ENCODE results near the gene TAF8. TPM values are rescaled to one million over a fixed set of nuclear protein-coding genes. Genes with fewer than 3 reads are reported as not detected.

Gene TAF8
- total RNA-seq, 4 donors from 2014 or later, result 16.7 to 35.2 (median 25.9) TPM

- intact Hi-C loops (cut with DNase I), result no loop called here
- Histone ChIP-seq H3K27ac (replicated peaks in 1 of 4) (no peak overlapping the region), H3K27me3 (no peaks in the 10 kb centered on the region), H3K9me3 (no peaks in the 10 kb centered on the region), H3K4me3 (no peak overlapping the region), H3K4me1 (peaks cover 14 to 34% (median 24%) of the 10 kb centered on the region in 4 donors), H3K36me3 (peaks cover 0 to 5% (median 2%) of the 10 kb centered on the region in 4 donors)
- no peak for DNase-seq (ENCODE audit: extremely low spot score)
- 81% methylated on average over 2 of the region's 2 CpGs for WGBS
- no peak for TF ChIP-seq POLR2A (IDR thresholded peaks at IDR 0.05; ENCODE audit: low read depth)
- no peak for TF ChIP-seq EP300 (IDR thresholded peaks at IDR 0.05)
- TF ChIP-seq POLR2AphosphoS5 (IDR thresholded peaks at IDR 0.05), result no peak
- no peak for TF ChIP-seq CTCF (IDR thresholded peaks at IDR 0.05)
These were observed 37.2 kb upstream of the TAF8 start for GRCh38 chr6:42013134-42013516.

DNA sequence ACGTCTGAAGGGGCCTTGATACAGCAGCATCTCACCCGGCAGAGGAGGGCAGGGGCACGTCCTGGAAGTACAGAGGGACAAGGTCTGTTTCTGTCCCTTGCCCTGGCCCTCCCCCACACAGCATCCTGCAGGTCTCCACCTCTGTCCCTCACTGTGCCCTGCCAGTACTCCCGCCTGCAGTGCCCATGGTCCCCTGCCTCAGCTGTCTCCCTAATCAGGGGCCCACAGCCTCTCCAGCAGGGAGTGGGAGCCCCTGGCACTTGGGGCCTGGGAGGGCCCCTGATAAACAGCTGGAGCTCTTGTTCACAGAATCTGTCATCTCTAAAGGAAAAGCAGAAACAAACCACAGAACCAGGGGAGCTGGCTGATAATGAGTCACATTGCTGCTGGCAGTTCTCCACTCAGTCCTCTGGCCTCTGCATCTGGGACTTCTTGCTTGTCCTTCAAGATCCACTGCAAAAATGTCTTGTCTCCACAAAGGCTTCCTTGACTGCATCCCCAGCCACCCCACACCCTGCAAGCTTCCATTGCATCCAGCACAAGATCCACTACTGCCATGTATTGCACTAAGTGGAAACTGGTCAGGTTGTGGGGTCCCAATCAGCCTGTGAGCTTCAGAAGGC is 33.2 kb upstream of the TAF8 start:
- DNase-seq (ENCODE audit: extremely low spot score), result no peak
- no peak for TF ChIP-seq EP300 (IDR thresholded peaks at IDR 0.05)
- TF ChIP-seq POLR2A (IDR thresholded peaks at IDR 0.05; ENCODE audit: low read depth), result no peak
- no peak for TF ChIP-seq POLR2AphosphoS5 (IDR thresholded peaks at IDR 0.05)
- no peak for TF ChIP-seq CTCF (IDR thresholded peaks at IDR 0.05)
- Histone ChIP-seq H3K27me3 (no peaks in the 10 kb centered on the region), H3K27ac (replicated peaks in 1 of 4) (peak overlapping the region in 1 of 4 donors; percentile 23), H3K4me3 (no peak overlapping the region), H3K36me3 (peaks cover 0 to 5% (median 2%) of the 10 kb centered on the region in 4 donors), H3K9me3 (no peaks in the 10 kb centered on the region), H3K4me1 (peaks cover 15 to 20% (median 19%) of the 10 kb centered on the region in 4 donors)
- WGBS, result 76% methylated on average over 4 of the region's 4 CpGs
- intact Hi-C loops (cut with DNase I), result no loop called here

DNA sequence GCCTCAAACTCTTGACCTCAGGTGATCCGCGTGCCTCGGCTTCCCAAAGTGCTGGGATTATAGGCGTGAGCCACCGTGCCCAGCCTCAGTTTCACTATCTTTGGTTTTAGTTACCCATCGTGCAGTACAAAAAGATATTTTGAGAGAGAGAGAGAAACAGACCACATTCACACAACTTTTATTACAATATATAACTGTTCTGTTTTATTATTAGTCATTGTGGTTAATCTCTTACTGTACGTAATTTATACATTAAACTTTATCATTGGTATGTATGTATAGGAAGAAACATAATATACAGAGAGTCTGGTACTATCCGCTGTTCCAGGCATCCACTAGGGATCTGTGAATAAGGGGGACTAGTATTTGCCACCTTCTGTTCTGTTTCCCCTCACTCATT is 29.4 kb upstream of the TAF8 start:
- H3K27ac ChIP-seq (replicated peaks in 1 of 4), result no peak overlapping the region
- no peaks in the 10 kb centered on the region for H3K27me3 ChIP-seq
- 91% methylated on average over 8 of the region's 8 CpGs for WGBS
- peaks cover 19 to 36% (median 29%) of the 10 kb centered on the region in 4 donors for H3K4me1 ChIP-seq
- no peaks in the 10 kb centered on the region for H3K9me3 ChIP-seq
- no peak for DNase-seq (ENCODE audit: extremely low spot score)
- TF ChIP-seq POLR2AphosphoS5 (IDR thresholded peaks at IDR 0.05) (no peak), EP300 (IDR thresholded peaks at IDR 0.05) (no peak), POLR2A (IDR thresholded peaks at IDR 0.05; ENCODE audit: low read depth) (no peak), CTCF (IDR thresholded peaks at IDR 0.05) (no peak)
- no peak overlapping the region for H3K4me3 ChIP-seq
- intact Hi-C loops (cut with DNase I), result loop anchor here (10.0 kb wide), 1 partner anchor 56 kb away; no protein-coding TSS in a partner anchor
- H3K36me3 ChIP-seq, result peaks cover 0 to 6% (median 3%) of the 10 kb centered on the region in 4 donors

DNA sequence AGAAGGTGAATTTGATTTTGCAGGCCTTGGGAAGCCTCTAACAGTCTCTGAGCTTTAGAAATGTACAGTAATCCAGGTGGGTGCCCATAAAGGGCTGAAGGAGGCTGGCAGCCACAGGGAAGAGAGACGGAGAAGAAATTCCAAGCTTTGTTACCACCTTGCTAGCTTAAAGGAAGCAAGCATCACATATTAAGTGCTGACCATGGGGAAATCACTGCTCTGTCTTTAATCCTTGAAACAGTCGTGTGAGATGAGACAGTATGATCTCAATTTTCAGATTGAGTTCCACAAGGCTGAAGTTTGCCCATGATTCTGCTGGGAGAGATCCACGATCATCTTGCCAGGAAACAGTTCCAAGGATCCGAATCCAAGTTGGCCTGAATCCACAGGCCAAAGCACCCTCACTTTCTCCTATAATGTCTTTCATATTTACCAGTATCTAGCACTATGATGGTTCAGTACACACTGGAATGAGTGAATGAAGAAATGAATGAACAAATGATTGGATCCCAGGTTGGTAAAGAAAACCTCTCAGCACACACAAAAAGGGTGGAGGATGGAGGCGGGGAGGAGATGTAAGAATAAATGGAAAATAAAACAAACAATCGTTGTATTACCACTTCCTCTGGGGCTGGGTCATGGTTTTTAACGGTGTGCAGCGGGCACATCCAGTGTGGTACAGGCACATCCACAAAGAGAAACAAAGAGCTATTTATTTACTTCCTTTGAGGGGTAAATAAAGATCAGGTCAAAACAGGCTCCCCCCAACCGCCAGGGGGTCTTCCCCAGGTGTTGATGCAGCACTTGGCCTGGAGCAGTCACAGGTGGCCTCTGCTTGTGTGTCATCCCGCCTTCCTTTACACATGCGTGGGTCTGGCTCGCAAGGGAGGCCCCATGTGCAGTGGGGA is 28.2 kb upstream of the TAF8 start:
- Histone ChIP-seq H3K9me3 (no peaks in the 10 kb centered on the region), H3K36me3 (peaks cover 0 to 6% (median 2%) of the 10 kb centered on the region in 4 donors), H3K4me3 (no peak overlapping the region), H3K27ac (replicated peaks in 1 of 4) (peak overlapping the region; percentile 17 to 50 (median 32)), H3K27me3 (no peaks in the 10 kb centered on the region), H3K4me1 (peaks cover 16 to 37% (median 26%) of the 10 kb centered on the region in 4 donors)
- WGBS, result 56% methylated on average over 12 of the region's 12 CpGs
- TF ChIP-seq CTCF (IDR thresholded peaks at IDR 0.05) (no peak), POLR2AphosphoS5 (IDR thresholded peaks at IDR 0.05) (no peak), POLR2A (IDR thresholded peaks at IDR 0.05; ENCODE audit: low read depth) (no peak), EP300 (IDR thresholded peaks at IDR 0.05) (no peak)
- DNase-seq (ENCODE audit: extremely low spot score), result no peak
- intact Hi-C loops (cut with DNase I), result loop anchor here (10.0 kb wide), 1 partner anchor 57 kb away; no protein-coding TSS in a partner anchor

Measured in esophagus muscularis mucosa (tissue), 4 donors.